KOPT-K1 (cell line): Measurements from ENCODE around the gene ZCCHC8.
"Not testable (repeated sequence)": the region's sequence is repeated elsewhere in the genome, so short reads cannot be mapped to it uniquely, and the experiment has no call there.

Experiments used
- H3K27ac ChIP-seq: fragments of 200-600 bp; sonication (generic); 2 replicates; pipeline ENCODE4 v1.5.1; 2016; ENCODE audit warnings: antibody characterized with exemption, mild to moderate bottlenecking, low read depth, low read length; ENCODE audit not compliant: poor library complexity, severe bottlenecking
- H3K36me3 ChIP-seq: fragments of 200-600 bp; sonication (generic); 2 replicates; pipeline ENCODE4 v1.5.1; 2017; ENCODE audit warnings: antibody characterized with exemption, mild to moderate bottlenecking, low read length, moderate library complexity; ENCODE audit not compliant: insufficient read depth
- H3K9me3 ChIP-seq: fragments of 200-600 bp; sonication (generic); 2 replicates; pipeline ENCODE4 v1.5.1; 2017; ENCODE audit warnings: antibody characterized with exemption, low read length, mild to moderate bottlenecking; ENCODE audit not compliant: insufficient read depth, poor library complexity, severe bottlenecking

Gene ZCCHC8

GRCh38 chr12:122519418-122519817, 18.7 kb upstream of the ZCCHC8 start:
- H3K27ac ChIP-seq: no peak overlapping the region
- peaks cover 100% of the 10 kb centered on the region for H3K36me3 ChIP-seq

GRCh38 chr12:122518908-122519307, 18.2 kb upstream of the ZCCHC8 start:
- Histone ChIP-seq H3K27ac (no peak overlapping the region), H3K36me3 (peaks cover 100% of the 10 kb centered on the region), H3K9me3 (no peaks in the 10 kb centered on the region)

More at GRCh38 chr12:122519418-122519817, 18.7 kb upstream of the ZCCHC8 start:
- H3K9me3 ChIP-seq: no peaks in the 10 kb centered on the region

DNA sequence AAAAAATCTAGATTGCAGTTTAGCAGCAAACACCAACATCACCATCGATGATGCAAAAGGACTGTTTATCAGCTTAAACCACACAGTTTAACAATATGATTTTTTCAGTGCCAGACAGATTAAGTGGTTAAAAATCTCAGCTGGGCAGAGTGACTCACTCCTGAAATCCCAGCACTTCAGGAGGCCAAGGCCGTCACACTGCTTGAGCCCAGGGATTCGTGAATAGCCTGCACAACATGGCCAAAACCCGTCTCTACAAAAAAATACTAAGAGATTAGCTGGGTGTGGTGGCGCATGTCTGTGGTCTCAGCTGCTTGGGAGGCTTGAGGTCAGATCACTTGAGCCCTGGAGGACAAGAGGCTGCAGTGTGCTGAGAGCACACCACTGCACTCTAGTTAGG, 17.1 kb upstream of the ZCCHC8 start:
- no peaks in the 10 kb centered on the region for H3K9me3 ChIP-seq
- no peak overlapping the region for H3K27ac ChIP-seq
- peaks cover 100% of the 10 kb centered on the region for H3K36me3 ChIP-seq

GRCh38 chr12:122516544-122517361, 16.0 kb upstream of the ZCCHC8 start:
- H3K27ac ChIP-seq: no peak overlapping the region
- peaks cover 100% of the 10 kb centered on the region for H3K36me3 ChIP-seq
- H3K9me3 ChIP-seq: no peaks in the 10 kb centered on the region

GRCh38 chr12:122515275-122515674, 14.5 kb upstream of the ZCCHC8 start:
- H3K27ac ChIP-seq: no peak overlapping the region
- H3K36me3 ChIP-seq: peaks cover 100% of the 10 kb centered on the region
- no peaks in the 10 kb centered on the region for H3K9me3 ChIP-seq

DNA sequence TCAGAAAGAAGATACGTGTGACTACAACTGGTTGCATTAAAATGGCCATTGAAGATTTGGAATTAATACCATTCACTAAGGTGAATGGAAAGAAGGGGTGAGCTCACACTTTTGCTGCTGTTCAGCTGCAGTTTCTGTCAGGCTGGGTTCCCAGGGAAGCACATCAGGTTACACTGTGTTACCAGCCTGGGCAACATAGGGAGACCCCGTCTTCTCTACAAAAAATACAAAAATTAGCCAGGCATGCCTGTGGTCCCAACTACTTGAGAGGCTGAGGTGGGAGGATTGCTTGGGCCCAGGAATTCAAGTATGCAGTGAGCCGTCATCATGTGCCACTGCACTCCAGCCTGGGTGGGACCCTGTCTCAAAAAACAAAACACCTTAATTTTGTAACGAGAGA, 12.9 kb upstream of the ZCCHC8 start:
- Histone ChIP-seq H3K36me3 (peaks cover 100% of the 10 kb centered on the region), H3K27ac (no peak overlapping the region)

DNA sequence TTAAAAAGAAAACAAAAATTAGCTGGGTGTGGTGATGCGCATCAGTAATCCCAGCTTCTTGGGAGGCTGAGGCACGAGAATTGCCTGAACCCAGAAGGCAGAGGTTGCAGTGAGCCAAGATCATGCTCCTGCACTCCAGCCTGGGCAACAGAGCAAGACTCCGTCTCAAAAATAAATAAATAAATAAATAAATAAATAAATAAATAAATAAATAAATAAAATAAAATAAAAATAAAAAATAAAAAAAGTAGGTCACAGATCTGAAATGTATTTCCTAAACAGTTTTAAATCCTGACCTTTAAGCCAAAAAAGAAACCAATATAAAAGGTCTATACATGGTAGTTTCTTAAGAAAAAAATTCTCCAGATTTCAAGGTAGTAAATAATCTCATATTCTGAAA, 12.3 kb upstream of the ZCCHC8 start:
- not testable (repeated sequence) for H3K9me3 ChIP-seq, H3K27ac ChIP-seq
- peaks cover 100% of the 10 kb centered on the region for H3K36me3 ChIP-seq

More for the DNA sequence above, 12.9 kb upstream of the ZCCHC8 start:
- H3K9me3 ChIP-seq: no peaks in the 10 kb centered on the region

DNA sequence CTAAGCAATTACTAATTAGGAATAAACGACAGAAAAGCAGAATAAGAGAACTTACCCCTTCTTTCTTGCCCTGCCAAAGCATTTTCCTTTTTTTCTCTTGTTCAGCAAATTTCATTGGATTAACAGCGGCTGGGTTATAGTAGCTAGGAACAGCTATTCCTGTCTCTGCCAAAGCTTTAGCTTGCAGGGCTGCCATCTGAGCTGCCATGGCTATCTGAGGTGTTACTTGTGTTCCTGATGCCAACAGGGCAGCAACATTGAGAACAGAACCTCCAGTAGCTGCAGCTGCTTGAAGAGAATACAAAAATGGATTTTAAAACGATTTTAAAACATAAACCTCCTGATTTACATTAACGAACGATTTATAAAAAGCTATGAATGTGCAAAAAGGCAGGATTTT, 7.4 kb upstream of the ZCCHC8 start:
- Histone ChIP-seq H3K36me3 (peaks cover 100% of the 10 kb centered on the region), H3K27ac (no peak overlapping the region)

DNA sequence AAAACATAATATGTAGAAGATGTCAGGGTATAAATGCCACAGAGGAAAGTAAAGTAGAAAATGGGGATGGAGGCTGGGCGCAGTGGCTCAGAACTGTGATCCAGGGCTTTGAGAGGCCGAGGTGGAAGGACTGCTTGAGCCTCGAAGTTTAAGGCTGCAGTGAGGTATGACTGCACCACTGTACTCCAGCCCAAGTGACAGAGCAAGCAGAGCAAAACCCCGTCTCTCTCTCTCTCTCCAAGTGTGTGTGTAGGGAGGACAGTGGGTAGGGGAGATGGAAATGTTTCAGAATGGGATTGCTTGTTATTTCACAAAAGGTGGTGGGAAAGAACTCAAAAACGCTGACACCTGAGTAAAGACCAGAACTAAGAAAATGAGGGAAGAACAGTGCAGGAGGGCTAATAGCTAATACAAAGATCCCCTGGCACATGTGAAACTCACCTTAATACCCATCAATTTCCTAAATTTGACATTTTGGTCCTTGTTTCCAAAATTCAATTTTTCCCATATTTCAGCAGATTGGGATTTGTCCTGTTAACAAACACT, 5.7 kb upstream of the ZCCHC8 start:
- H3K36me3 ChIP-seq: peaks cover 89% of the 10 kb centered on the region
- no peaks in the 10 kb centered on the region for H3K9me3 ChIP-seq

More for the DNA sequence above, 7.4 kb upstream of the ZCCHC8 start:
- H3K9me3 ChIP-seq: no peaks in the 10 kb centered on the region

GRCh38 chr12:122505419-122506051, 4.8 kb upstream of the ZCCHC8 start:
- Histone ChIP-seq H3K9me3 (no peaks in the 10 kb centered on the region), H3K36me3 (peaks cover 80% of the 10 kb centered on the region), H3K27ac (no peak overlapping the region)

More for the DNA sequence above, 5.7 kb upstream of the ZCCHC8 start:
- no peak overlapping the region for H3K27ac ChIP-seq

- Histone ChIP-seq H3K36me3 (peaks cover 64% of the 10 kb centered on the region), H3K9me3 (no peaks in the 10 kb centered on the region), H3K27ac (no peak overlapping the region)
Measured at GRCh38 chr12:122503783-122504590, 3.3 kb upstream of the ZCCHC8 start.

DNA sequence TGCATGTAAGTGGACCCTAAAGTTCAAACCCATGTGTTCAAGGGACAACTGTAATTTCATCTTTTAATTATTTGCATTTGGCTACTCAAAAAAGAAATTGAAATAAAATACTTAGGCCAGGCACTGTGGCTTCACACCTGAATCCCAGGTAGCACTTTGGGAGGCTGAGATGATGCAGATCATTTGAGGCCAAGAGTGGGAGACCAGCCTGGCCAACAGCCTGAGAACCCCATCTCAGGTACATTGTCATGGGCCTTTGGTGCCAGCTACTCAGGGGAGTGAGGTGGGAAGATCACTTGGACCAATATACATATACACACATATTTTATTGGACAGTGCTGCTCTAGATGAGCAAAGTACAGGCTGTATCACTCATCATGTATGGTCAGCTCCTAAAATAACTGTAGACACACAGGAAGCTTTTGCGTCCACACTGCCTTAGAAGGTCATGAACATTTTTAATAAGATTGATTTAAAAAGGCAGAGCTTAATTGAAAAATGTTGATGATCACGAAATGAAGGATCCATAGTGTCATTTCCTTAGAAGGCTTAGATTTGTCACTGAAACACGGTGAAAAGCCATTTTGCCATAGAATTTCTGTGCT, 2.5 kb upstream of the ZCCHC8 start:
- Histone ChIP-seq H3K27ac (no peak overlapping the region), H3K9me3 (no peaks in the 10 kb centered on the region), H3K36me3 (peaks cover 57% of the 10 kb centered on the region)

DNA sequence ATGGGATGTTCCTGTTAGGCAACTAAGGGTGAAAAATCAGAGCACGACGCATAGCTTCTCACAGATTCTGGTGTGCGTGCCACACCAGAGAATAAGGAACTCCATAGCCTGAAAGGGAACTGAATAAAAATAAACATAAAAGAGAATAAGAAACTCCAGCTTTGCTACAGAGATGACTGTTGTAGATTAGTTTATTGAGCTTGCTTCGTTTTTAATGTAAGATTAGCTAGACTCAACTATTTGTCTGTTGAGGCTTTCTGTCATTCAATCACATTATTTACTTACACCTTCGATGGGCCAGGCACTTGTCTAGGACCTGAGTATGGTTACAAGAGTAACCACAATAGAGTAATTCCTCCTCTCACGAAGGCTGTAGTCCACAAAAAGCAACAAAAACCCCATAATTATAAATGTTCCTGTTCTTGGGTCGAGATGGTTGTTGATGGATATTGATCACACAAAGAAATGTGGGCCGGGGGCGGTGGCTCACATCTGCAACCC, 807 bp upstream of the ZCCHC8 start:
- Histone ChIP-seq H3K36me3 (peaks cover 57% of the 10 kb centered on the region), H3K27ac (peak overlapping the region; percentile 91), H3K9me3 (no peaks in the 10 kb centered on the region)

GRCh38 chr12:122499991-122500684, 594 bp downstream of the ZCCHC8 start:
- peaks cover 57% of the 10 kb centered on the region for H3K36me3 ChIP-seq
- peak overlapping the region; percentile 91 for H3K27ac ChIP-seq
- no peaks in the 10 kb centered on the region for H3K9me3 ChIP-seq
